ENCODE results near the gene FEM1C.

The FEM1C gene

DNA sequence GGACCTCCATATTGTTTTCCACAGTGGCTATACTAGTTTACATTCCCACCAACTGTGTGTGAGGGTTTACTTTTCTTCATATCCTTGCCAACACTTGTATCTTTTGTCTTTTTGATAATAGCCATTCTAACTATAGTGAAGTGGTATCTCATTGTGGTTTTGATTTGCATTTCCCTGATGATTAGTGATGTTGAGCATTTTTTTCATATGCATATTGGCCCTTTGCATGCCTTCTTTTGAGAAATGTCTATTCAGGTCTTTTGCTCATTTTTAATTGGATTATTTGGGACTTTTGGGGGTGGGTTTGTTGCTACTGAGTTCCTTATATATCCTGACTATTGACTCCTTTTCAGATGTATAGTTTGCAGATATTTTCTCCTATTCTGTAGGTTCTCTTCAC is 44.4 kb downstream of the FEM1C start:
- no peak overlapping the region for H3K4me3 ChIP-seq (ENCODE audit: low read length in 2 of 2)
- no peak overlapping the region for H4K8ac ChIP-seq (ENCODE audit: low read depth, low read length)
- H3K4ac ChIP-seq (ENCODE audit: low read length): no peak overlapping the region
- no peak overlapping the region for H2BK12ac ChIP-seq (ENCODE audit: low read length)
- no peaks in the 10 kb centered on the region for H3K79me1 ChIP-seq (ENCODE audit: low read depth, low read length)
- H3K27me3 ChIP-seq (ENCODE audit: control insufficient read depth in 3 of 3, insufficient read depth in 3 of 3, low read depth in 1 of 3, low read length in 3 of 3): no peaks in the 10 kb centered on the region
- H3K9ac ChIP-seq (ENCODE audit: low read depth, low read length, poor library complexity): no peak overlapping the region
- H3K9me3 ChIP-seq (replicated peaks in 1 of 2; ENCODE audit: control insufficient read depth in 2 of 2, insufficient read depth in 1 of 2, low read depth in 1 of 2, low read length in 2 of 2): no peaks in the 10 kb centered on the region
- no peak for DNase-seq (ENCODE audit: low spot score)
- H3K23ac ChIP-seq (ENCODE audit: low read depth, low read length, poor library complexity): no peak overlapping the region
- no peaks in the 10 kb centered on the region for H3K36me3 ChIP-seq (replicated peaks in 1 of 2; ENCODE audit: control insufficient read depth in 2 of 2, insufficient read depth in 2 of 2, low read length in 2 of 2)
- no peak overlapping the region for H3K18ac ChIP-seq (ENCODE audit: low read length)
- H3K4me2 ChIP-seq (ENCODE audit: insufficient read depth, low read length, poor library complexity, severe bottlenecking): no peak overlapping the region
- H2BK120ac ChIP-seq (ENCODE audit: low read depth, low read length): no peak overlapping the region
- no peak overlapping the region for H3K14ac ChIP-seq (ENCODE audit: low read length)
- no peak overlapping the region for H2AK5ac ChIP-seq (ENCODE audit: low read depth, low read length)
- H2BK5ac ChIP-seq (ENCODE audit: low read length): no peak overlapping the region
- H3K4me1 ChIP-seq (ENCODE audit: control insufficient read depth in 2 of 2, insufficient read depth in 1 of 2, low read depth in 1 of 2, low read length in 2 of 2): no peaks in the 10 kb centered on the region
- no peak overlapping the region for H2BK15ac ChIP-seq (ENCODE audit: low read length)
- H4K91ac ChIP-seq (ENCODE audit: low read depth, low read length, poor library complexity): no peak overlapping the region
- H3K27ac ChIP-seq (replicated peaks; ENCODE audit: low read length): no peak overlapping the region
- no peak overlapping the region for H2AFZ ChIP-seq (ENCODE audit: low read length)

DNA sequence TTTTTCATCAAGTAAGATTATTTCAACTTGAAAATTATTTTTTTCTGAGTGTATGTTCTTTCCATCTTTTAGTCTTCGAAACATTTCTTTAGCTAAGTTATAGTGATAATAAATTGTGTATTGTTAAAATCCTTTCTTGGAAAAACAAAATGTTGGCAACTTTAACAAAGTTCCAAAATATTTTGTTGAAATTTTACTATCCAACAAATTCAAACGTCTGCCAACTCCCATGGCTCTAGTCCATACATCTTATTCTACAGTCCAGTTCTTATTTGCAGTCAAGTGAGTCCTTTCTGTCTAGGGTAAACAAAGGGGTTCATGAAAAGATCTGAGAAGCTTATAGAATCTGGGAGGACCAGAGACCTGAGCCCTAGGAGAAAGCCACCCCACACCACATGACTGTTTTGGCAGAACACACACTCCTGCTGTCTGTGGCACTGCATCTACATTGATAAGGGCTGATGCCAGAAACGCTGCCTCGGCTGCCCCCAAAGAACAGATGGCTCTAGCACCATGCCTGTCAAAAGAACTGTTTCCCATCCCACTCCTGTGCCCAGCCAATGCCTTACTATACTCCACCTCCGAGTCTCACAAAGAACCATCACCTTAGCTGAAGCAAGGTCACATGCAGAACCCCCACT is 47.5 kb downstream of the FEM1C start:
- H3K9ac ChIP-seq (ENCODE audit: low read depth, low read length, poor library complexity): no peak overlapping the region
- H3K23ac ChIP-seq (ENCODE audit: low read depth, low read length, poor library complexity): no peak overlapping the region
- no peak overlapping the region for H3K14ac ChIP-seq (ENCODE audit: low read length)
- H3K27ac ChIP-seq (replicated peaks; ENCODE audit: low read length): no peak overlapping the region
- H4K8ac ChIP-seq (ENCODE audit: low read depth, low read length): no peak overlapping the region
- H2BK5ac ChIP-seq (ENCODE audit: low read length): no peak overlapping the region
- no peak overlapping the region for H3K4ac ChIP-seq (ENCODE audit: low read length)
- no peaks in the 10 kb centered on the region for H3K36me3 ChIP-seq (replicated peaks in 1 of 2; ENCODE audit: control insufficient read depth in 2 of 2, insufficient read depth in 2 of 2, low read length in 2 of 2)
- no peak overlapping the region for H2BK15ac ChIP-seq (ENCODE audit: low read length)
- WGBS, 2 donors (ENCODE audit: extremely low coverage in 2 of 2, insufficient read length in 2 of 2, insufficient replicate concordance in 1 of 2): no CpG with 5 or more reads among the region's 5 CpGs
- H3K79me1 ChIP-seq (ENCODE audit: low read depth, low read length): no peaks in the 10 kb centered on the region
- H3K4me2 ChIP-seq (ENCODE audit: insufficient read depth, low read length, poor library complexity, severe bottlenecking): no peak overlapping the region
- no peak overlapping the region for H3K18ac ChIP-seq (ENCODE audit: low read length)
- H3K27me3 ChIP-seq (ENCODE audit: control insufficient read depth in 3 of 3, insufficient read depth in 3 of 3, low read depth in 1 of 3, low read length in 3 of 3): peaks cover 0 to 3% (median 0%) of the 10 kb centered on the region in 3 experiments
- H3K4me3 ChIP-seq (ENCODE audit: low read length in 2 of 2): no peak overlapping the region
- H2BK12ac ChIP-seq (ENCODE audit: low read length): no peak overlapping the region
- H2BK120ac ChIP-seq (ENCODE audit: low read depth, low read length): no peak overlapping the region
- no peak overlapping the region for H2AFZ ChIP-seq (ENCODE audit: low read length)
- DNase-seq (ENCODE audit: low spot score): no peak
- peaks cover 0 to 4% of the 10 kb centered on the region in 2 donors for H3K4me1 ChIP-seq (ENCODE audit: control insufficient read depth in 2 of 2, insufficient read depth in 1 of 2, low read depth in 1 of 2, low read length in 2 of 2)
- H4K91ac ChIP-seq (ENCODE audit: low read depth, low read length, poor library complexity): no peak overlapping the region
- no peaks in the 10 kb centered on the region for H3K9me3 ChIP-seq (replicated peaks in 1 of 2; ENCODE audit: control insufficient read depth in 2 of 2, insufficient read depth in 1 of 2, low read depth in 1 of 2, low read length in 2 of 2)
- H2AK5ac ChIP-seq (ENCODE audit: low read depth, low read length): no peak overlapping the region

DNA sequence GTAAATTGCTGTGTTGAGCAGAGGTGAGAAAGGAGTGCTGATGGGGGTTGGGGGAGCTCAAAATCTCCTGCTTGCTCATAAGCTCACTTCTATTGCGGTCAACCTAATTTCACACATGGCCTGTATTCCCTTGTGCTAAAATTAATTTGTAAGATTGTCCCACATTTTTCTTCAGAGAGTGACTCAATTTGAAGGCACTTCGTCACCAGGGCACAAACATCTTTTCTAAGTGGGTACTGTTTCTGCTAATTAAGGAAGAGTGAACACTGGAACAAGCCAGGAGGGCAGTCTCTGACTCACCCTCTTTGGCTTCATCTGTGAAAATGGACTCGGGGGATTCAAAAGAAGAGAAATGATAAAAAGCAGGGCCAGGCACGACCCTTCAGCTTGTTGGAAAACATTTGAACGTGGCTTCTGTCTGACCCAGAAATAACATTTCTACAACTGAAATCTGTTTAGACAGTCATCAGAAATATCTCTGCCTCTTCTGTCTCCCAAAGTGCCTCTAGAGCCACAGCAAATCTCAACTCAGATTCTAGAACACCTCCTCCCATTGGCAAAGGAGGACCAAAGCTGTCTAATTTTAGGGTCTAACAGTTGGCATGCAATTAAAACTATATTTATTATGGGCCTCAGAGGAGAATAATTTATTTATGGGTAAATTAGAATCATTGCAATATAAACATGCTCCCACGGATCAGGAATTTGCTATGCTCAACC is 49.8 kb downstream of the FEM1C start:
- WGBS, 2 donors (ENCODE audit: extremely low coverage in 2 of 2, insufficient read length in 2 of 2, insufficient replicate concordance in 1 of 2): no CpG with 5 or more reads among the region's 6 CpGs
- Histone ChIP-seq H3K9ac (ENCODE audit: low read depth, low read length, poor library complexity) (no peak overlapping the region), H4K8ac (ENCODE audit: low read depth, low read length) (no peak overlapping the region), H4K91ac (ENCODE audit: low read depth, low read length, poor library complexity) (no peak overlapping the region), H2BK15ac (ENCODE audit: low read length) (no peak overlapping the region), H3K4me1 (ENCODE audit: control insufficient read depth in 2 of 2, insufficient read depth in 1 of 2, low read depth in 1 of 2, low read length in 2 of 2) (peaks cover 0 to 4% of the 10 kb centered on the region in 2 donors), H2BK5ac (ENCODE audit: low read length) (no peak overlapping the region), H3K36me3 (replicated peaks in 1 of 2; ENCODE audit: control insufficient read depth in 2 of 2, insufficient read depth in 2 of 2, low read length in 2 of 2) (no peaks in the 10 kb centered on the region), H2AFZ (ENCODE audit: low read length) (no peak overlapping the region), H3K14ac (ENCODE audit: low read length) (no peak overlapping the region), H2BK120ac (ENCODE audit: low read depth, low read length) (no peak overlapping the region), H3K27me3 (ENCODE audit: control insufficient read depth in 3 of 3, insufficient read depth in 3 of 3, low read depth in 1 of 3, low read length in 3 of 3) (peaks cover 0 to 3% (median 0%) of the 10 kb centered on the region in 3 experiments), H2BK12ac (ENCODE audit: low read length) (no peak overlapping the region), H2AK5ac (ENCODE audit: low read depth, low read length) (no peak overlapping the region), H3K79me1 (ENCODE audit: low read depth, low read length) (no peaks in the 10 kb centered on the region), H3K9me3 (replicated peaks in 1 of 2; ENCODE audit: control insufficient read depth in 2 of 2, insufficient read depth in 1 of 2, low read depth in 1 of 2, low read length in 2 of 2) (no peaks in the 10 kb centered on the region), H3K4me3 (ENCODE audit: low read length in 2 of 2) (no peak overlapping the region), H3K4ac (ENCODE audit: low read length) (no peak overlapping the region), H3K4me2 (ENCODE audit: insufficient read depth, low read length, poor library complexity, severe bottlenecking) (no peak overlapping the region), H3K27ac (replicated peaks; ENCODE audit: low read length) (no peak overlapping the region), H3K18ac (ENCODE audit: low read length) (no peak overlapping the region), H3K23ac (ENCODE audit: low read depth, low read length, poor library complexity) (no peak overlapping the region)
- DNase-seq (ENCODE audit: low spot score): no peak

DNA sequence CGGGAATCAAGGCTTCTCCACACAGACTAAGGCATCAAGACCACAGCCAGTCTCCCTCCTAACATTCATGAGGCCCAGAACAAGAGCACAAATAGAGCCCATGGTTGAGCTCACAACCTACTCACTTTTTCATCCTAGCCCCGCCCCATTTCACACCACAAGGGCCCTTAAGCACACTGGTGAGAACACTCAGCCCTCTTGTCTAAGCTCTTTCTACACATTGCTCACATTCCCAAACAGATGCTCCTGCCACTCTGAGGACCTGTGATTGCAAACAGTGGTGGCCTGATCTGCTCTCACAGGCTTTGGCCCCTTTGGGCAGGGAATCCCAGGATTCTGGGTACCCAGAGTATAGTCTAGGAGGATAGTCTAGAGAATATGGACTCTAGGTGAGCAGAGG is 54.0 kb downstream of the FEM1C start:
- Histone ChIP-seq H3K27me3 (ENCODE audit: control insufficient read depth in 3 of 3, insufficient read depth in 3 of 3, low read depth in 1 of 3, low read length in 3 of 3) (peaks cover 0 to 6% (median 0%) of the 10 kb centered on the region in 3 experiments), H2BK12ac (ENCODE audit: low read length) (no peak overlapping the region), H3K36me3 (replicated peaks in 1 of 2; ENCODE audit: control insufficient read depth in 2 of 2, insufficient read depth in 2 of 2, low read length in 2 of 2) (no peaks in the 10 kb centered on the region), H3K4me3 (ENCODE audit: low read length in 2 of 2) (no peak overlapping the region), H4K91ac (ENCODE audit: low read depth, low read length, poor library complexity) (no peak overlapping the region), H2BK5ac (ENCODE audit: low read length) (no peak overlapping the region), H3K9me3 (replicated peaks in 1 of 2; ENCODE audit: control insufficient read depth in 2 of 2, insufficient read depth in 1 of 2, low read depth in 1 of 2, low read length in 2 of 2) (no peaks in the 10 kb centered on the region), H2BK15ac (ENCODE audit: low read length) (no peak overlapping the region), H2BK120ac (ENCODE audit: low read depth, low read length) (no peak overlapping the region), H4K8ac (ENCODE audit: low read depth, low read length) (no peak overlapping the region), H3K4ac (ENCODE audit: low read length) (no peak overlapping the region), H3K18ac (ENCODE audit: low read length) (no peak overlapping the region), H2AFZ (ENCODE audit: low read length) (no peak overlapping the region), H3K23ac (ENCODE audit: low read depth, low read length, poor library complexity) (no peak overlapping the region), H3K79me1 (ENCODE audit: low read depth, low read length) (no peaks in the 10 kb centered on the region), H2AK5ac (ENCODE audit: low read depth, low read length) (no peak overlapping the region), H3K14ac (ENCODE audit: low read length) (no peak overlapping the region), H3K9ac (ENCODE audit: low read depth, low read length, poor library complexity) (no peak overlapping the region), H3K27ac (replicated peaks; ENCODE audit: low read length) (no peak overlapping the region), H3K4me2 (ENCODE audit: insufficient read depth, low read length, poor library complexity, severe bottlenecking) (no peak overlapping the region), H3K4me1 (ENCODE audit: control insufficient read depth in 2 of 2, insufficient read depth in 1 of 2, low read depth in 1 of 2, low read length in 2 of 2) (peaks cover 0 to 6% of the 10 kb centered on the region in 2 donors)
- WGBS, 2 donors (ENCODE audit: extremely low coverage in 2 of 2, insufficient read length in 2 of 2, insufficient replicate concordance in 1 of 2): no CpG with 5 or more reads among the region's 2 CpGs
- DNase-seq (ENCODE audit: low spot score): no peak

Measured in neuronal stem cell (in vitro differentiated cells).